ENCODE data around the gene ATP6AP2.

GRCh38 chrX:40563784-40564183 lies 17.0 kb upstream of the ATP6AP2 start:
- TF ChIP-seq POLR2A (IDR thresholded peaks at IDR 0.05), result no peak
- no peak for TF ChIP-seq CTCF (IDR thresholded peaks at IDR 0.05)
